ENCODE results near the gene COASY.

Gene COASY

DNA sequence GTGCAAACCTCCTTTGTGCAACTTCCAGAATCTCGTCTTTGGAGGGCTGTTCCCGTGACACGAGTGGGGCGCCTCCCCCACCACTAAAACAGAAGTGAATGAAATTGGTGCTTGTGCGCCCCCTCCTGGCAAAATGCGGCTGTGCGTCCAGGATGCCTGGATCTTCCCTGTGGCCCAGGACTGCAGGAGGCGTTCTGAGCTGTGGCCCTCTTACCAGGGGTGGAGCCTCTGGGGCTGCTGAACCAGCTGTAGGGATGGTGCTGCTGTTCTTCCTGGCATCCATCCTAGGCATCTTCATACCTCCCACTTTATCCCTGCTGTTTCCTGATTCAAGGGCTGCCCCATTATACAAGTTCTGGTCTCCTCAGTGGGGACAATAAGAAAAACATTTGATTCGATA, 44.4 kb upstream of the COASY start:
- TF ChIP-seq, protein P1, sequence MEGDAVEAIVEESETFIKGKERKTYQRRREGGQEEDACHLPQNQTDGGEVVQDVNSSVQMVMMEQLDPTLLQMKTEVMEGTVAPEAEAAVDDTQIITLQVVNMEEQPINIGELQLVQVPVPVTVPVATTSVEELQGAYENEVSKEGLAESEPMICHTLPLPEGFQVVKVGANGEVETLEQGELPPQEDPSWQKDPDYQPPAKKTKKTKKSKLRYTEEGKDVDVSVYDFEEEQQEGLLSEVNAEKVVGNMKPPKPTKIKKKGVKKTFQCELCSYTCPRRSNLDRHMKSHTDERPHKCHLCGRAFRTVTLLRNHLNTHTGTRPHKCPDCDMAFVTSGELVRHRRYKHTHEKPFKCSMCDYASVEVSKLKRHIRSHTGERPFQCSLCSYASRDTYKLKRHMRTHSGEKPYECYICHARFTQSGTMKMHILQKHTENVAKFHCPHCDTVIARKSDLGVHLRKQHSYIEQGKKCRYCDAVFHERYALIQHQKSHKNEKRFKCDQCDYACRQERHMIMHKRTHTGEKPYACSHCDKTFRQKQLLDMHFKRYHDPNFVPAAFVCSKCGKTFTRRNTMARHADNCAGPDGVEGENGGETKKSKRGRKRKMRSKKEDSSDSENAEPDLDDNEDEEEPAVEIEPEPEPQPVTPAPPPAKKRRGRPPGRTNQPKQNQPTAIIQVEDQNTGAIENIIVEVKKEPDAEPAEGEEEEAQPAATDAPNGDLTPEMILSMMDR (IDR thresholded peaks at IDR 0.05; ENCODE audit: insufficient read depth, low read length, missing control alignments) = peak; percentile 96
- peak; percentile 76 for DNase-seq (ENCODE audit: low read depth, low spot score)
- POLR2A ChIA-PET = interaction anchor here (0.5 to 4.9 kb wide), 5 partner anchors 10 to 236 kb away, joined by 3 to 121 read pairs (median 7); partner anchors contain the start of genes CAVIN1 and STAT3
- no peak overlapping the region for H3K4me3 ChIP-seq (ENCODE audit: low read depth, low read length)
- CTCF ChIA-PET = interaction anchor here (0.5 to 7.7 kb wide), 46 partner anchors 9 to 449 kb away, joined by 3 to 83 read pairs (median 5); partner anchors contain the start of genes CAVIN1 and STAT3

DNA sequence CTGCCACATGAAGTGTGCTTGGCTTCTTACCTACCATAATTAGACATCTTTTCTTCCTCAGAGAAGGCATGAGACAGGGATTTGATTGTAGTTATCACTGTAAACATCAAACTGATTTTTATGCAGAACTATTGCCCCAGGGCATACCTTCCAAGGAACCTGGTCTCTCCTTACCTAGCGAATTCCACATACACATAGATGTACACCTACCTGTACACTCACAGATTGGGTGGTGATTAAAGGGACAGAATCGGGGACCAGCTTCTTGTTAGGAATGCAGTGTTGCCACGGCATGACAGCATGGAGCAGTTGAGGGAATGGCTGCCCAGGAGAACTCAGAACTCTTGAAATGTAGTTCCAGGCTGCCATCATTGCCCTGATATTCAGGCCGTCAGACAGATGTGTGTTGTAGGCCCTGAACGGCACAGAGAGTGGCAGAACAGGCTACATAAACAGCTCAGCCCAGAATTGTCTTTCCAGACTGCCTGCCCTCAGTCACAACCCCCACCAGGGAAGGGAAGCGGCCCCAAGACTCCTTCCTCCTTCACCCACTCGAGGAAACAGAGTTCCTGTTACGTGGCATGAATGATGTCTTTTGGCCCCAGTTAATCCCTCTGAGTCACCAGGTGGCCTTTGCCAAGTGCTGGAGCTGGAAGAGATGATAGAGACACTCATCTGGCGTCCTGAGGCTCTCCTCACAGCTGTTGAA, 43.7 kb upstream of the COASY start:
- ChIA-PET CTCF (interaction anchor here (0.5 to 7.7 kb wide), 48 partner anchors 8 to 450 kb away, joined by 3 to 83 read pairs (median 4); partner anchors contain the start of genes CAVIN1 and STAT3), POLR2A (interaction anchor here (0.8 to 4.9 kb wide), 7 partner anchors 9 to 206 kb away, joined by 3 to 121 read pairs (median 7); partner anchors contain the start of genes CAVIN1, NAGLU and STAT3)
- TF ChIP-seq, protein P1 (IDR thresholded peaks at IDR 0.05; ENCODE audit: insufficient read depth, low read length, missing control alignments) = no peak
- DNase-seq (ENCODE audit: low read depth, low spot score) = peak; percentile 86
- H3K4me3 ChIP-seq (ENCODE audit: low read depth, low read length) = no peak overlapping the region

DNA sequence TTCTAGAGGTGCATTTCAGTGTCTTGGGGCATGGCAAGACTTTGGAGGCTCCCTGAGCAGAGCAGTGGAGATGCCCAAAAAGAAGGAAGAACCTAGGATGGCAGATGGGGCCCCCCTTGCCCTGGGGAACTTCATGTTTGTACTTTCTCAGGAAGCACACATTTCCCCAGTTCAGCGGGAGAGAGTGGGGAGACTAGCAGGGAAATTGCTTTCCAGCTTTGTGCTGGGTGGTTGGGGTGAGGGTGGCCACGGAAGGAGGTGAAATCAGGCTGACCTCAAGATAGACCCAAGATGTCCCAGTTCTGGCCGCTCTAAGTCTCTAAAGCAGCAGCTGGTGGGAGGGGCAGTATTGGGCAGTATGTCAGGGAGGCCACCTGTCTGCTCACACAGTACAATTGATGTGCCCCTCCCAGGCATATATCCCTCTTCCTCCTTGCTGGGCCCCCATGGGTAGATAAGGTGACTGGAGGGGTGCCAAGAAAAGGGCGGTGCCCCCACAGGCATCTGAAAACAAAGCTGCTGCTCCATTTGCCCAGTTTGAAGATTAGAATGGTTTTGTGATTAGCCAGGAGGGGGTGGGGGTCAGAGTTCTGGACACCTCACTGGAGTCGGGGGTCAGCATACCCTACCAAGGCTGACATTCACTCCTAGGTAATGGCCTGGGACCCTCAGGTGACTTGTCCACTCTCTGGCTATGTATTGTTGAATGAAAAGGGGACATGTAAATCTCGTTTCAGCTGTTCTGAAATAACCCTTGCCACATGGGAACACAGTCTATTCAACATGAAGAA, 43.0 kb upstream of the COASY start:
- TF ChIP-seq, protein P1 (IDR thresholded peaks at IDR 0.05; ENCODE audit: insufficient read depth, low read length, missing control alignments) = no peak
- DNase-seq (ENCODE audit: low read depth, low spot score) = no peak
- POLR2A ChIA-PET = interaction anchor here (0.6 to 4.9 kb wide), 11 partner anchors 9 to 207 kb away, joined by 3 to 121 read pairs (median 7); partner anchors contain the start of genes CAVIN1, NAGLU and STAT3
- CTCF ChIA-PET = interaction anchor here (0.5 to 7.7 kb wide), 27 partner anchors 8 to 297 kb away, joined by 3 to 83 read pairs (median 6); partner anchors contain the start of genes CAVIN1 and STAT3
- no peak overlapping the region for H3K4me3 ChIP-seq (ENCODE audit: low read depth, low read length)

DNA sequence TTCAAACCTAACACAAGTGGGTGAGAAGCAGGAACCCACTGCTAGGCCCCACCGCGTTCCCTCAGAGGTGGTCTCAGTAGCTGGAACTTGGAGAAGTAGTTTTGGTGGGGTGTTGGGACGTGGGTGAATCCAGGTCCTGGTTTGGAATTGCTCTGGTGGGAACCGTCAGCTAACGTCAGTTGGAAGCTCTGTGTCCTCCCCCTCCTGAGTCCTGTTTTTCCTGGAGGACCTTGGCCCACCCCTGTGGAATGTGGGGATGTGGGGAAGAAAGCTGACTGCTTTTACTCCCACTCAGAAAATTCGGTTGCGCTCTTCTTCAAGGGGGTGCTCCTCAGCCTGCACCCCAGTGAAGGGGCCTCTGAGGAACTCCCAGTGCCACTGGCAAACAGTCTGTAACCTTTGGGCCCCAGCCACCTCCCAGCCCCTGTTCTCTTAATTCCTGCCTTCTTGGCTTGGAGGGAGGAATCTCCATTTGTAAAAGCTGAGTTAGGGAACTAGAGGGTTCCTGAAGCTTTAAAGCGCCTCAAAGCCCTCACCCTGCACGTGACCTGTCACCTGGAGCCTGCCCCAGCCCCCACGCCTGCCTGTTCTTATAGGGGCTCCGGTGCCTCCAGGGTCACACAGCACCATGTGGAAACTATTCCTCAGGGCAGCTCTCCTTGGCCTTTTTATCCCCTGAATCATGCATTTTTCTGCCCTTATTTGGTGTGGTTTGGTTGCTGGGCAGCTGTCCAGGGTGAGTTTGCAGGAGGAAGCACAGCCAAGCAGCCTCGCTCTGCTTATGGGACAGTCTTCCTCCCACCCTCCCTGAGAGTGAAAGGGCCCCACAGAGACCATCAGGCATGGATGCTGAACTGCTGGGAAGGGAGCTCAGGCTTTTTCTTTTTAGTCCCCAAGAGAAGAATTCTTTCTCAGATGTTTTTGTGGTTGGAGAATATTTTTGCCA, 42.1 kb upstream of the COASY start:
- ChIA-PET CTCF (interaction anchor here (1.0 to 7.7 kb wide), 17 partner anchors 7 to 207 kb away, joined by 3 to 83 read pairs (median 7); partner anchors contain the start of gene CAVIN1), POLR2A (interaction anchor here (0.6 to 4.9 kb wide), 15 partner anchors 10 to 244 kb away, joined by 3 to 121 read pairs (median 4); partner anchors contain the start of genes CAVIN1, NAGLU and STAT3)
- TF ChIP-seq, protein P1 (IDR thresholded peaks at IDR 0.05; ENCODE audit: insufficient read depth, low read length, missing control alignments) = peak; percentile 4
- H3K4me3 ChIP-seq (ENCODE audit: low read depth, low read length) = no peak overlapping the region
- peak; percentile 98 for DNase-seq (ENCODE audit: low read depth, low spot score)

DNA sequence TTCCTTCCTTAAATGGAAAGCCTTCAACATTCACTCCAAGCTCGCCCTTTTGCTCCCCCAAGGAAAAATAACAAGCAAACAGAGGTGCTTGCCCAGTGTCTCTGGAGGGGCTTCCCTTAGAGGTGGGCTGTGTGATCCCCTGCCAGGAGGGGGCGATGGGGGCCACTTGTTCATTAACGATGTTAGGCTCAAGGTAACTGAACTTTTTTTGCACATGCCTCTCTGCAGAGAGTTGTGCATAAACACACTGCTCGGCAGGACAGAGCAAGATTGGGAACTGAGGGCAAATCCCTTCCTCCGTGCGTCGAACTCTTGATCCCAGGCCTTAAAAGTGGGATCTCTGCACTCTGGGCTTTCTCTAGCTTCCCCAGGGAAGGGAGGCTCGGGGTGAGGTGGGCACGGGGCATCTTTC, 41.4 kb upstream of the COASY start:
- no peak for DNase-seq (ENCODE audit: low read depth, low spot score)
- ChIA-PET POLR2A (interaction anchor here (1.0 to 4.9 kb wide), 11 partner anchors 10 to 245 kb away, joined by 3 to 121 read pairs (median 5); partner anchors contain the start of genes CAVIN1, NAGLU and STAT3), CTCF (interaction anchor here (0.7 to 7.7 kb wide), 13 partner anchors 10 to 208 kb away, joined by 3 to 83 read pairs (median 5); partner anchors contain the start of genes CAVIN1 and NAGLU)
- TF ChIP-seq, protein P1 (IDR thresholded peaks at IDR 0.05; ENCODE audit: insufficient read depth, low read length, missing control alignments) = peak; percentile 11
- H3K4me3 ChIP-seq (ENCODE audit: low read depth, low read length) = no peak overlapping the region
